ENCODE data around the gene BOC. TPM values are rescaled to one million over a fixed set of nuclear protein-coding genes. Genes with fewer than 3 reads are reported as not detected.

The BOC gene
- total and polyA plus RNA-seq, 2 donors (not counting 3 experiments of a cell fraction or from before 2014, with no cell fraction given) = 0.07 TPM; not detected in 1

- Histone ChIP-seq H3K79me2 (ENCODE audit: control insufficient read depth, insufficient read depth, low read length) (no peaks in the 10 kb centered on the region), H3K27ac (ENCODE audit: insufficient read depth, low read depth, low read length) (no peak overlapping the region), H3K9me3 (replicated peaks; ENCODE audit: control insufficient read depth, insufficient read depth, low read length) (no peaks in the 10 kb centered on the region), H3K4me2 (ENCODE audit: insufficient read depth, low read length) (no peak overlapping the region), H3K36me3 (ENCODE audit: control insufficient read depth in 2 of 2, extremely low read depth in 1 of 2, insufficient read depth in 2 of 2, low read length in 2 of 2) (no peaks in the 10 kb centered on the region), H4K20me1 (replicated peaks; ENCODE audit: control insufficient read depth, extremely low read depth, insufficient read depth, low read length) (no peaks in the 10 kb centered on the region), H3K9ac (replicated peaks; ENCODE audit: extremely low read depth, insufficient read depth, low read length) (no peak overlapping the region), H3K4me1 (ENCODE audit: control insufficient read depth, extremely low read depth, insufficient read depth, low read length) (no peaks in the 10 kb centered on the region), H2AFZ (ENCODE audit: low read depth, low read length) (no peak overlapping the region), H3K4me3 (replicated peaks in 1 of 3; ENCODE audit: insufficient read depth in 1 of 3, low read depth in 1 of 3, low read length in 3 of 3) (no peak overlapping the region), H3K27me3 (ENCODE audit: control insufficient read depth in 2 of 2, insufficient read depth in 2 of 2, low read length in 2 of 2) (peaks cover 15 to 28% of the 10 kb centered on the region in 2 experiments), H3K9me1 (replicated peaks; ENCODE audit: control insufficient read depth, extremely low read depth, insufficient read depth, low read length) (no peaks in the 10 kb centered on the region)
- DNase-seq (ENCODE audit: low read depth, low spot score) (no peak), FAIRE-seq (no peak)
- dilution Hi-C loops (cut with MboI; ENCODE audit: extremely low pct_ligation_motif_present, low sequenced_read_pairs) (no loop called here), intact Hi-C loops (cut with micrococcal nuclease) (no loop called here)
- BruUV-seq (replicated peaks) = no TSS peak
- ChIA-PET CTCF (no interaction called here), POLR2A (no interaction called here)
- TF ChIP-seq POLR2AphosphoS5 (IDR thresholded peaks at IDR 0.05; ENCODE audit: insufficient read depth, low read depth, low read length) (no peak), POLR2A (IDR thresholded peaks at IDR 0.05; ENCODE audit: low read depth, low read length) (no peak), CTCF (IDR thresholded peaks at IDR 0.05; ENCODE audit: extremely low read depth in 1 of 2, insufficient read depth in 1 of 2, low read depth in 1 of 2, low read length in 2 of 2) (no peak), FOS (IDR thresholded peaks at IDR 0.05; ENCODE audit: borderline replicate concordance, insufficient read depth, low read length) (no peak), MAX (IDR thresholded peaks at IDR 0.05; ENCODE audit: insufficient read depth, insufficient read length) (no peak), GATA2 (IDR thresholded peaks at IDR 0.05; ENCODE audit: insufficient read depth, insufficient read length, low read depth, low read length) (no peak)
Observed at GRCh38 chr3:113247068-113247467, 35.7 kb downstream of the BOC start.

Measured in endothelial cell of umbilical vein (primary cell).